CD4-positive, alpha-beta memory T cell (primary cell): Measurements from ENCODE around the gene MBNL1. TPM values are rescaled to one million over a fixed set of nuclear protein-coding genes. Genes with fewer than 3 reads are reported as not detected.

Experiments
- CTCF ChIA-PET: fragments of 350-600 bp; sonication (Branson Sonifier 250); formaldehyde crosslinking; loops from one replicate; lab custom pipeline; 2021; ENCODE audit warnings: inconsistent platforms; ENCODE audit not compliant: partially characterized antibody; lab: Charles Lee
- POLR2A ChIA-PET: fragments of 350-600 bp; sonication (Branson Sonifier 250); formaldehyde crosslinking; loops from one replicate; lab custom pipeline; 2021; ENCODE audit not compliant: partially characterized antibody; lab: Charles Lee
- DNase-seq, 5 donors: peaks; one replicate each; pipeline versions ENCODE4 v3.0.0 to v3.0.0-alpha.2; 2020 to 2022; ENCODE audit warnings: mixed read lengths in 1 of 5
- H3K27ac ChIP-seq: one replicate; pipeline ENCODE4 v1.7.0; 2013; ENCODE audit warnings: low read depth, low read length
- H3K27me3 ChIP-seq: 2 replicates; pipeline ENCODE4 v1.7.0; 2013; ENCODE audit warnings: mild to moderate bottlenecking, low read length, moderate library complexity; ENCODE audit not compliant: insufficient read depth
- H3K36me3 ChIP-seq: 2 replicates; pipeline ENCODE4 v1.7.0; 2013; ENCODE audit warnings: mild to moderate bottlenecking, low read length, moderate library complexity; ENCODE audit not compliant: insufficient read depth
- H3K4me1 ChIP-seq: 2 replicates; pipeline ENCODE4 v1.7.0; 2013; ENCODE audit warnings: mild to moderate bottlenecking, low read length, moderate library complexity; ENCODE audit not compliant: insufficient read depth
- H3K4me3 ChIP-seq, 2 donors: one replicate each; pipeline ENCODE4 v1.7.0; 2013; ENCODE audit warnings: low read length in 2 of 2, mild to moderate bottlenecking in 1 of 2
- H3K9me3 ChIP-seq, 2 donors: one replicate each; pipeline ENCODE4 v1.7.0; 2013; ENCODE audit warnings: low read length in 2 of 2, control low read depth in 1 of 2; ENCODE audit not compliant: control insufficient read depth in 1 of 2
- H3K27ac Mint-ChIP-seq, 7 donors: one replicate each; pipeline ENCODE4 v1.8.0; 2020 to 2021; ENCODE audit warnings: mixed read lengths in 7 of 7, mild to moderate bottlenecking in 6 of 7, inconsistent platforms in 3 of 7, moderate library complexity in 3 of 7
- H3K27me3 Mint-ChIP-seq, 2 donors: one replicate each; pipeline ENCODE4 v1.8.0; 2020 to 2021; ENCODE audit warnings: mixed read lengths in 2 of 2
- H3K36me3 Mint-ChIP-seq, 2 donors: one replicate each; pipeline ENCODE4 v1.8.0; 2020 to 2021; ENCODE audit warnings: mixed read lengths in 2 of 2, inconsistent platforms in 1 of 2, mild to moderate bottlenecking in 1 of 2
- H3K4me1 Mint-ChIP-seq, 4 donors: one replicate each; pipeline ENCODE4 v1.8.0; 2020 to 2021; ENCODE audit warnings: mixed read lengths in 4 of 4, mild to moderate bottlenecking in 1 of 4
- H3K4me3 Mint-ChIP-seq, 8 donors: one replicate each; pipeline ENCODE4 v1.8.0; 2020 to 2021; ENCODE audit warnings: mixed read lengths in 8 of 8, mild to moderate bottlenecking in 7 of 8, moderate library complexity in 6 of 8, inconsistent platforms in 3 of 8
- H3K9me3 Mint-ChIP-seq, 8 donors: one replicate each; pipeline ENCODE4 v1.8.0; 2020 to 2021; ENCODE audit warnings: mixed read lengths in 8 of 8, mild to moderate bottlenecking in 5 of 8, inconsistent platforms in 3 of 8, moderate library complexity in 1 of 8
- intact Hi-C: fragments of 100-400 bp; cut with micrococcal nuclease; formaldehyde crosslinking; loops from one replicate; pipeline ENCODE4 v1.15.1; 2023
- polyA plus RNA-seq, 2 donors: library from polyadenylated mRNA; unstranded; fragments of 300-500 nt; fragmentation: Illumina TruSeq; gene quantifications; one replicate each; pipeline ENCODE4 v1.2.3, GENCODE V29; 2021
- total RNA-seq, 2 experiments: library from RNA; stranded (reverse); gene quantifications; one replicate each; pipeline ENCODE4 v1.2.3, GENCODE V29; 2021

Gene MBNL1
- total and polyA plus RNA-seq, 4 experiments from 2014 or later = 289 to 430 (median 361) TPM

DNA sequence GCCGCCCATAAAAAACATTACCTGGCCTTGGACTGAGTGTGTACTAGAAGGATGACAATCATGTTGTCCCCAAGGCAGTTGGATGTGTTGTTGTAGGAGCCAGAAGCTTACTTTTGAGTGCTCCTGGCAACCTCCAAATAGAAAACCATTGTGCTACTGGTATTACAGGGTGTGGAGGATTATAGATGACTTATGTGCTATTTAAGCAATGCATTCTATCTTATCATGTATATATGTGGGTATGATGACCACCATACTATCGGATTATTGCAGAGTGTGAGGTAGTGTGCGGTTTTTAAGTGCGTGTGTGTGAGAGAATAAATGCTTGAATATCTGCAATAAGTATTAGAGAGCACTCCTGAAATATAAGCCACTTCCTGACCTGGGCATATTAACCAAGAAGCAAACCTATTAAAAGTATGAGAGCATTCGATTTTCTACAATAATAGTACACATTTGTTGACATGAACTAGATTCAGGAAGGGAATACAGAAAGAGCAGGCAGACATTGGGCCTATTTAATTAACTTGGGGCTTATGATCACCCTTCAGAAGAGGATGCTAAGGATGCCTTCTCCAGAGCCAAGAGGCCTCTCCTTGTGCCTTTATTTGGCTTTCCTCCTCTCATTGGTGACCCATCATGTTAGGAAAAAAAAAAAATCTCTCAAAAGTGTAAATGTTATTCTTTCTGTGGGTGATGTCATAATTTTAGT lies 11.7 kb upstream of the MBNL1 start:
- H3K36me3 ChIP-seq = no peaks in the 10 kb centered on the region
- H3K27ac ChIP-seq = peak overlapping the region; percentile 75
- no peaks in the 10 kb centered on the region for H3K27me3 ChIP-seq
- H3K9me3 ChIP-seq = no peaks in the 10 kb centered on the region
- DNase-seq = peak in 1 of 5 donors; percentile 57
- Mint-ChIP-seq H3K4me3 (peak overlapping the region; percentile 16 to 81 (median 76)), H3K4me1 (peaks cover 84 to 98% (median 92%) of the 10 kb centered on the region in 4 donors), H3K9me3 (no peaks in the 10 kb centered on the region), H3K27ac (peak overlapping the region; percentile 79 to 96 (median 92)), H3K27me3 (no peaks in the 10 kb centered on the region), H3K36me3 (peaks cover 14 to 31% of the 10 kb centered on the region in 2 donors)
- H3K4me3 ChIP-seq = peak overlapping the region; percentile 12 to 22
- POLR2A ChIA-PET = interaction anchor here (0.7 to 11.0 kb wide), 15 partner anchors 9 to 146 kb away, joined by 3 to 306 read pairs (median 8); partner anchors contain the start of gene MBNL1
- peaks cover 99% of the 10 kb centered on the region for H3K4me1 ChIP-seq
- intact Hi-C loops = loop anchor here (1.0 kb wide), 1 partner anchor 14 kb away; no protein-coding TSS in a partner anchor
- CTCF ChIA-PET = interaction anchor here (0.7 to 5.0 kb wide), 7 partner anchors 11 to 73 kb away, joined by 3 to 49 read pairs (median 8); partner anchors contain the start of gene MBNL1

DNA sequence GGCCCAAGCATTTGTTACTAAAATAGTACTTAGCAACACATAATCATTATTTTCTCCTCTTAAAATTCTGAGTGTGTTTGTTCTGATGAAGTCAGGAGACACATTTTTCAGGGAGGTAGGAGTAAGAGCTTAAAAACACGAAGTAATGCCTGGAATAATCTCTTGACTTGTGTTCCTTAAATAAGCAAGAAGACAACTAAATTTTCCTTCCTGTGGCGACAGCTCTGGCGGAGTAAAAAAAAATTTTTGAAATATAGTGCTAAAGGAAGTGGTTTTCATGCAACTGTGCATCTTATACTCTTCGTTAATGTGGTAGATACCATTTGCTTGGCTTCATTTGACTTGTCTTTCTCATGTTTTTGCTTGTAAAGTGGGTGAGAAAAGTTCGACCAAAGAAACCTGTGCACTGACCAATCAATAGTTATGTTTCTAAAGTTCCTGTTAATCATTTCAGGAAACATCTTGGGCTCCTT lies 11.1 kb upstream of the MBNL1 start:
- Histone ChIP-seq H3K9me3 (no peaks in the 10 kb centered on the region), H3K4me3 (peak overlapping the region; percentile 12 to 22), H3K36me3 (no peaks in the 10 kb centered on the region), H3K4me1 (peaks cover 98% of the 10 kb centered on the region), H3K27me3 (no peaks in the 10 kb centered on the region), H3K27ac (peak overlapping the region; percentile 75)
- H3K4me1 Mint-ChIP-seq = peaks cover 82 to 97% (median 90%) of the 10 kb centered on the region in 4 donors
- peak overlapping the region; percentile 79 to 96 (median 92) for H3K27ac Mint-ChIP-seq
- ChIA-PET POLR2A (interaction anchor here (0.7 to 11.0 kb wide), 18 partner anchors 9 to 187 kb away, joined by 3 to 306 read pairs (median 4); partner anchors contain the start of gene MBNL1), CTCF (interaction anchor here (1.9 to 5.0 kb wide), 5 partner anchors 11 to 74 kb away, joined by 7 to 49 read pairs (median 11); partner anchors contain the start of gene MBNL1)
- no peaks in the 10 kb centered on the region for H3K27me3 Mint-ChIP-seq
- peaks cover 14 to 32% of the 10 kb centered on the region in 2 donors for H3K36me3 Mint-ChIP-seq
- H3K9me3 Mint-ChIP-seq = no peaks in the 10 kb centered on the region
- intact Hi-C loops = loop anchor here (1.0 kb wide), 1 partner anchor 14 kb away; no protein-coding TSS in a partner anchor
- H3K4me3 Mint-ChIP-seq = peak overlapping the region; percentile 16 to 81 (median 76)
- peak; percentile 60 to 75 (median 65) for DNase-seq

DNA sequence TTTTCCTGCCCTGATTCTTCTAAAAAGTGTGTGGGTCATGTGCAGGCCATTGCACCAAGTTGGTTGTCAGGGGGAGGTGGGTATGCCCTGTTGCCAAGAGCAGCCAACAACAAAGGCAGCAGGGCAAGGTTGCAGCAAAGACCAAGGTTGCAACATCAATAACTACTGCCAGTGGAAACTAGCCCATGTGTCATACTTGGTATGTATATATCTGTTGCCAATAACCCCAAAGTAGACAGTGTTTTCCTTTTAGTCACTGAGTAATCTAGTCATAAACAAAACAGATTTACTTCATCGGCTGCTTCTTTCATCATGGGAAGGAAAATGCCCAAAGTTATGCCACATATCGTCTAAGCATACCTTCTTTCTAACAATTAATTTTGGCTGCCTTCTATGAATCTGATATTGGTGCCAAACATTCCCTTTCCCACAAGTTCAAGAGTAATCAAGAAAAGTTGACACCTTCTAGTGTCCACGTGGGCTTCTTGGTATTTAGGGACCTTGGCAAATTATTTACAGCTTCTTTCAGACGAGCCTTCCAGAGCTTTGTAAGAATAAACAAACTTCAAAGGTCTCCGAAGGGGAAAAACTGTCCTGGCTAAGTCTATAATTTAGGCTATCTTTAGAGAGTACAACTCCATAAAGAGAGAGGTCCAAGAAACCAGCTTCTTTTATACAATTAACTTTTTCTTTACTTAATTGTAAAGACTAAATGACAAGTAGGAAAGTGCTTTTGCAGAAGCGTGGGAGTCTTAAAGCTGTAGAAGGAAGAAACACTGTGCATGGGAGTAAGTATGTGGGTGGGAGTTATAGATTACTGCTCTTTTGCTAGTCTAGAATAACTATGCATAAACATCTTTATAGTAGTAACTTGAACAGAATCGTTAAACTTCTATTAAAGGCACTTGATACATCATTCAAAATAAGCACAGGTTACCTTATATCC lies 10.0 kb upstream of the MBNL1 start:
- Mint-ChIP-seq H3K9me3 (no peaks in the 10 kb centered on the region), H3K4me3 (peak overlapping the region; percentile 74 to 92 (median 80)), H3K27me3 (no peaks in the 10 kb centered on the region), H3K4me1 (peaks cover 78 to 92% (median 85%) of the 10 kb centered on the region in 4 donors), H3K36me3 (peaks cover 18 to 29% of the 10 kb centered on the region in 2 donors), H3K27ac (peak overlapping the region; percentile 91 to 96 (median 94))
- POLR2A ChIA-PET = interaction anchor here (0.6 to 11.0 kb wide), 22 partner anchors 7 to 186 kb away, joined by 3 to 306 read pairs (median 4); partner anchors contain the start of gene MBNL1
- H3K4me3 ChIP-seq = peak overlapping the region in 1 of 2 donors; percentile 37
- H3K36me3 ChIP-seq = no peaks in the 10 kb centered on the region
- intact Hi-C loops = loop anchor here (1.0 kb wide), 1 partner anchor 10 kb away; the partner anchor contains the start of gene MBNL1
- no peaks in the 10 kb centered on the region for H3K27me3 ChIP-seq
- H3K9me3 ChIP-seq = no peaks in the 10 kb centered on the region
- peak overlapping the region; percentile 75 for H3K27ac ChIP-seq
- peak in 4 of 5 donors; percentile 56 to 94 (median 62) for DNase-seq
- CTCF ChIA-PET = interaction anchor here (1.2 to 5.0 kb wide), 6 partner anchors 10 to 75 kb away, joined by 3 to 49 read pairs (median 10); partner anchors contain the start of gene MBNL1
- H3K4me1 ChIP-seq = peaks cover 96% of the 10 kb centered on the region

DNA sequence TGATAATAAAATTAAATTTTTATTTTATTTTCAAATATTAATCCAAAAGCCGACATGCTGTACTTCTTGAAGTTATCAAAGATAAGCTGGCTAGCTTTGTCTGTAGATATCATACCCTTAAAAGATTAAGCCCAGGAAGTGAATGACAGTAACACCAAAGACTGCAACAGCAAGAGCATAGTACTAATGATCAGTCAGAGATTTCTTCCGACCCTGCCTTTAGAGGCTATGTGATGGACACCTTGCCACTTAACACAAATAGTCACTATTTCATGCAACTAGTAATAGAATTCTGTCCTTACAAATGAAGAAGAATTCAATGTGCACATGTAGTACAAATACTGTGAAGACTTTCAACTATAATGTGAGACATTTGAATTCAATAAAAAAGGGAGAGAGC lies 9.3 kb upstream of the MBNL1 start:
- H3K27me3 Mint-ChIP-seq = no peaks in the 10 kb centered on the region
- H3K27ac ChIP-seq = peak overlapping the region; percentile 27
- ChIA-PET CTCF (interaction anchor here (1.2 to 5.0 kb wide), 4 partner anchors 9 to 60 kb away, joined by 3 to 49 read pairs (median 16); partner anchors contain the start of gene MBNL1), POLR2A (interaction anchor here (0.7 to 11.0 kb wide), 12 partner anchors 7 to 185 kb away, joined by 3 to 306 read pairs (median 8); partner anchors contain the start of gene MBNL1)
- DNase-seq = no peak
- H3K4me1 ChIP-seq = peaks cover 96% of the 10 kb centered on the region
- H3K36me3 ChIP-seq = no peaks in the 10 kb centered on the region
- no peak overlapping the region for H3K4me3 ChIP-seq
- H3K4me1 Mint-ChIP-seq = peaks cover 78 to 92% (median 85%) of the 10 kb centered on the region in 4 donors
- peaks cover 24 to 33% of the 10 kb centered on the region in 2 donors for H3K36me3 Mint-ChIP-seq
- H3K27me3 ChIP-seq = no peaks in the 10 kb centered on the region
- H3K9me3 ChIP-seq = no peaks in the 10 kb centered on the region
- peak overlapping the region; percentile 64 to 95 (median 81) for H3K27ac Mint-ChIP-seq
- no peaks in the 10 kb centered on the region for H3K9me3 Mint-ChIP-seq
- H3K4me3 Mint-ChIP-seq = peak overlapping the region in 7 of 8 donors; percentile 22 to 83 (median 75)
- intact Hi-C loops = loop anchor here (1.0 kb wide), 1 partner anchor 9 kb away; the partner anchor contains the start of gene MBNL1

DNA sequence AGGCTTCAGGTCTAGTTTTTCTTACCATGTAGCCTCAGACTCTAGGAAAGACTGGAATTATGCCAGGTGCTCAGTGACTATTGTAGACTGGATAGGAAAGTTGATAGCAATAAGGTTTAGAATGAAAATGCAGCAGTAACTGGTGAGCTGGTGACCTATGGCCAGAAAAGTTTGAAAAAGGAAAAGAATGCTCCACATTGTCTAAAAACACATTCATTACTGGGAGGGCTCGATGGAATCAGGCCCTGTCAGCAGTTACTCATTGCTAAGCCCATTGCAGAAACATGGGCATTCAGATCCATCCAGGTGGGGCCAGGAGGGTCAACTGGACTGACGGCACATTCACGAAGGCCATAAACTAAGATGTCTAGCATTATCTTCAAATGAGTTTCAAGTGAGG lies 8.7 kb upstream of the MBNL1 start:
- Mint-ChIP-seq H3K27ac (peak overlapping the region in 5 of 7 donors; percentile 58 to 95 (median 73)), H3K4me3 (peak overlapping the region in 6 of 8 donors; percentile 19 to 69 (median 47)), H3K4me1 (peaks cover 76 to 91% (median 83%) of the 10 kb centered on the region in 4 donors), H3K9me3 (no peaks in the 10 kb centered on the region), H3K27me3 (no peaks in the 10 kb centered on the region), H3K36me3 (peaks cover 25 to 33% of the 10 kb centered on the region in 2 donors)
- Histone ChIP-seq H3K4me1 (peaks cover 94% of the 10 kb centered on the region), H3K27me3 (no peaks in the 10 kb centered on the region), H3K36me3 (no peaks in the 10 kb centered on the region), H3K4me3 (no peak overlapping the region), H3K27ac (peak overlapping the region; percentile 27), H3K9me3 (no peaks in the 10 kb centered on the region)
- ChIA-PET CTCF (interaction anchor here (1.2 to 5.0 kb wide), 2 partner anchors 15 to 68 kb away, joined by 3 to 49 read pairs; no protein-coding TSS in a partner anchor), POLR2A (interaction anchor here (1.0 to 11.0 kb wide), 7 partner anchors 6 to 67 kb away, joined by 3 to 306 read pairs (median 7); partner anchors contain the start of gene MBNL1)
- intact Hi-C loops = no loop called here
- DNase-seq = peak in 1 of 5 donors; percentile 32

DNA sequence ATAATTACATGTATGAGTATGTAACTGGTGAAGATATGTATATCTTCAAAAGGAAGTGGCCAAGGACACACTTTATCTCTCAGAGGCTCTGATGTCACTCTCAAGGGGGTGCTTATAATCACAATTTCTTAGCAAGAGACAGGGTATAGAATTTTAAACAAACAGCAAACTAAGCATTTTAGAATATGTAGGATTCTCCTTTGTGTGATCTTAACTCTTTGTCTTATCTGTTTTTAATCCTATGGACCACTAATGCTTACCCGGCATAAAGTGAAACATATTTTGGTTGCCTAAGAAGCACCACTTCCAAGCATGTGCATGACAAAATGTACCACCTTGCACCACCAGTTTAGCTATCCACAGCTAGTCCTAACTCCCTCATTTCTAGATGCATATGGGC lies 8.2 kb upstream of the MBNL1 start:
- intact Hi-C loops = no loop called here
- H3K27ac ChIP-seq = no peak overlapping the region
- H3K36me3 ChIP-seq = no peaks in the 10 kb centered on the region
- ChIA-PET CTCF (interaction anchor here (1.0 to 1.2 kb wide), 2 partner anchors 61 to 68 kb away, joined by 3 to 4 read pairs; no protein-coding TSS in a partner anchor), POLR2A (interaction anchor here (1.0 to 11.0 kb wide), 7 partner anchors 6 to 67 kb away, joined by 3 to 306 read pairs (median 4); partner anchors contain the start of gene MBNL1)
- H3K36me3 Mint-ChIP-seq = peaks cover 25 to 33% of the 10 kb centered on the region in 2 donors
- H3K4me3 Mint-ChIP-seq = peak overlapping the region in 5 of 8 donors; percentile 11 to 59 (median 32)
- H3K4me1 ChIP-seq = peaks cover 95% of the 10 kb centered on the region
- no peaks in the 10 kb centered on the region for H3K27me3 ChIP-seq
- no peak overlapping the region for H3K4me3 ChIP-seq
- DNase-seq = peak in 1 of 5 donors; percentile 32
- H3K9me3 Mint-ChIP-seq = no peaks in the 10 kb centered on the region
- no peaks in the 10 kb centered on the region for H3K27me3 Mint-ChIP-seq
- no peaks in the 10 kb centered on the region for H3K9me3 ChIP-seq
- H3K27ac Mint-ChIP-seq = peak overlapping the region in 5 of 7 donors; percentile 1 to 95 (median 32)
- H3K4me1 Mint-ChIP-seq = peaks cover 73 to 91% (median 83%) of the 10 kb centered on the region in 4 donors
